AG08396 (cell line): ENCODE measurements around the gene NME3.
"Not testable (repeated sequence)": the region's sequence is repeated elsewhere in the genome, so short reads cannot be mapped to it uniquely, and the experiment has no call there.

Experiments used
- DNase-seq: peaks from one replicate; pipeline ENCODE4 v3.0.0; 2012; ENCODE audit warnings: low spot score, mixed read lengths

Gene NME3

GRCh38 chr16:1771188-1771863, at the start of gene NME3:
TSS of gene NME3 (minus strand) at chr16:1771543. CDS start at chr16:1771534, 9 bp downstream.
- peak; percentile 90 for DNase-seq

GRCh38 chr16:1820946-1821290, 49.6 kb upstream of the NME3 start:
- DNase-seq: no peak

GRCh38 chr16:1820096-1820945, 49.0 kb upstream of the NME3 start:
- no peak for DNase-seq

GRCh38 chr16:1819611-1820010, 48.3 kb upstream of the NME3 start:
- no peak for DNase-seq

GRCh38 chr16:1818873-1819525, 47.7 kb upstream of the NME3 start:
- no peak for DNase-seq

- no peak for DNase-seq
Observed at GRCh38 chr16:1818204-1818872, 47.0 kb upstream of the NME3 start.

- DNase-seq: no peak
Observed at GRCh38 chr16:1817716-1818115, 46.4 kb upstream of the NME3 start.

- DNase-seq: no peak
Observed at GRCh38 chr16:1817276-1817589, 45.9 kb upstream of the NME3 start.

- no peak for DNase-seq
Observed at GRCh38 chr16:1816396-1817275, 45.3 kb upstream of the NME3 start.

GRCh38 chr16:1815461-1815860, 44.1 kb upstream of the NME3 start:
- no peak for DNase-seq

GRCh38 chr16:1812732-1813163, 41.4 kb upstream of the NME3 start:
- DNase-seq: peak; percentile 93

- DNase-seq: no peak
Observed at GRCh38 chr16:1810536-1810935, 39.2 kb upstream of the NME3 start.

GRCh38 chr16:1810106-1810505, 38.8 kb upstream of the NME3 start:
- DNase-seq: no peak

- no peak for DNase-seq
Observed at GRCh38 chr16:1809281-1809801, 38.0 kb upstream of the NME3 start.

GRCh38 chr16:1808691-1809090, 37.3 kb upstream of the NME3 start:
- DNase-seq: no peak

- no peak for DNase-seq
Observed at GRCh38 chr16:1807626-1808025, 36.3 kb upstream of the NME3 start.

GRCh38 chr16:1800701-1801100, 29.4 kb upstream of the NME3 start:
- peak; percentile 49 for DNase-seq

- not testable (repeated sequence) for DNase-seq
Observed at GRCh38 chr16:1799263-1799662, 27.9 kb upstream of the NME3 start.

- no peak for DNase-seq
Observed at GRCh38 chr16:1794908-1795666, 23.7 kb upstream of the NME3 start.

GRCh38 chr16:1794221-1794871, 23.0 kb upstream of the NME3 start:
- no peak for DNase-seq
